ENCODE data around the gene KCNN2. TPM values are rescaled to one million over a fixed set of nuclear protein-coding genes. Genes with fewer than 3 reads are reported as not detected.

The KCNN2 gene
- total RNA-seq, 3 donors from 2014 or later = 0.16 to 0.33 TPM; not detected in 1

DNA sequence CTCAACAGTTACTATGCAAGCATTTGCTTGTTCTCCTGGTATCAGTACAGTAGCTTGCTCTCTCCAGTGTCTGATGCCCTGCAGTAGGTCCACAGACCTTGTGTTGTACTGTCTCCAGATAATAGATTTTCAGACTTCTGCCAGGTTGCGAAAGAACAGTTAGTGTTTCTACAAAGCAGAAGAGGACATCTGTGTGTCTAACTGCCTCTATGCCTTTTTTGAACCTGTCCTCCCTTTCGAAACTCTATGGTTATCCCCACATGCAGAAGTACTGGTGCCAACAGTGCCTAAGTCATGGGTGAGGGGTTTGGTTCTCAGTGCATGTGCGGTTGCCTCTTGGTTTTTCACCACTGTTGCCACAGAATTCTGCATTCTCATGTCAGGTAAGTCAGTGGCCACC lies 45.9 kb downstream of the KCNN2 start:
- DNase-seq (ENCODE audit: low spot score in 2 of 2) = no peak
- intact Hi-C loops (cut with DNase I; ENCODE audit: low total_unique reads) = no loop called here
- H3K27ac ChIP-seq = no peak overlapping the region
- TF ChIP-seq, protein P1, sequence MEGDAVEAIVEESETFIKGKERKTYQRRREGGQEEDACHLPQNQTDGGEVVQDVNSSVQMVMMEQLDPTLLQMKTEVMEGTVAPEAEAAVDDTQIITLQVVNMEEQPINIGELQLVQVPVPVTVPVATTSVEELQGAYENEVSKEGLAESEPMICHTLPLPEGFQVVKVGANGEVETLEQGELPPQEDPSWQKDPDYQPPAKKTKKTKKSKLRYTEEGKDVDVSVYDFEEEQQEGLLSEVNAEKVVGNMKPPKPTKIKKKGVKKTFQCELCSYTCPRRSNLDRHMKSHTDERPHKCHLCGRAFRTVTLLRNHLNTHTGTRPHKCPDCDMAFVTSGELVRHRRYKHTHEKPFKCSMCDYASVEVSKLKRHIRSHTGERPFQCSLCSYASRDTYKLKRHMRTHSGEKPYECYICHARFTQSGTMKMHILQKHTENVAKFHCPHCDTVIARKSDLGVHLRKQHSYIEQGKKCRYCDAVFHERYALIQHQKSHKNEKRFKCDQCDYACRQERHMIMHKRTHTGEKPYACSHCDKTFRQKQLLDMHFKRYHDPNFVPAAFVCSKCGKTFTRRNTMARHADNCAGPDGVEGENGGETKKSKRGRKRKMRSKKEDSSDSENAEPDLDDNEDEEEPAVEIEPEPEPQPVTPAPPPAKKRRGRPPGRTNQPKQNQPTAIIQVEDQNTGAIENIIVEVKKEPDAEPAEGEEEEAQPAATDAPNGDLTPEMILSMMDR (IDR thresholded peaks at IDR 0.05) = no peak
- TF ChIP-seq POLR2A (IDR thresholded peaks at IDR 0.05) (no peak), POLR2AphosphoS5 (IDR thresholded peaks at IDR 0.05) (no peak)
- no peaks in the 10 kb centered on the region for H3K36me3 ChIP-seq
- no peaks in the 10 kb centered on the region for H3K4me1 ChIP-seq
- no peak overlapping the region for H3K4me3 ChIP-seq
- no peaks in the 10 kb centered on the region for H3K9me3 ChIP-seq
- H3K27me3 ChIP-seq = no peaks in the 10 kb centered on the region

- TF ChIP-seq POLR2A (IDR thresholded peaks at IDR 0.05) = no peak
- no peak for TF ChIP-seq POLR2AphosphoS5 (IDR thresholded peaks at IDR 0.05)
- TF ChIP-seq, protein P1 (IDR thresholded peaks at IDR 0.05) = no peak
- H3K4me3 ChIP-seq = no peak overlapping the region
- DNase-seq (ENCODE audit: low spot score in 2 of 2) = no peak
- H3K27me3 ChIP-seq = no peaks in the 10 kb centered on the region
- no peaks in the 10 kb centered on the region for H3K36me3 ChIP-seq
- H3K9me3 ChIP-seq = no peaks in the 10 kb centered on the region
- intact Hi-C loops (cut with DNase I; ENCODE audit: low total_unique reads) = no loop called here
- no peaks in the 10 kb centered on the region for H3K4me1 ChIP-seq
- no peak overlapping the region for H3K27ac ChIP-seq
Observed at GRCh38 chr5:114408847-114409246, 47.0 kb downstream of the KCNN2 start.

DNA sequence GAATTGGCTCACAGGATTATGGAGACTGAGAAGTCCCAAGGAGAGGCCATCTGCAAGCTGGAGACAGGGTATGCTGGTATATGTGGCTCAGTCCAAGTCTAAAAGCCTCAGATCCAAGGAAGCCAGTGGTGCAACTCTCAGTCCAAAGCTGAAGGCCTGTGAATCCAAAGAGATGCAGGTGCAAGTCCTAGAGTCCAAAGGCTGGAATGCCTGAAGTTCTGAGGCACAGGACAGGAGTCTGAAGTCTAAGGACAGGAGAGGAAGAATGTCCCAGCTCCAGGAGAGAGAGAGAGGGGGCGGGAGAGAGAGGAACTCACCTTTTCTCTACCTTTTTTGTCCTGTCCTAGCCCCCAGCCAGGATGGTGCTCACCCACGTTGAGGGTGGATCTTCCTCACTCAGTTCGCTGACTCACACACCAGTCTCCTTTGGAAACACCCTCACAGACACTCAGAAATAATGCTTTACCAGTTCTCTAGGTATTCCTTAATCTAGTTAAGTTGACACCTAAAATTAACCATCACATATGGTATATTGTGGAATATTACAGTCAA lies 49.6 kb downstream of the KCNN2 start:
- intact Hi-C loops (cut with DNase I; ENCODE audit: low total_unique reads) = no loop called here
- TF ChIP-seq, protein P1 (IDR thresholded peaks at IDR 0.05) = no peak
- TF ChIP-seq POLR2AphosphoS5 (IDR thresholded peaks at IDR 0.05) = no peak
- no peak for TF ChIP-seq POLR2A (IDR thresholded peaks at IDR 0.05)
- H3K36me3 ChIP-seq = no peaks in the 10 kb centered on the region
- H3K9me3 ChIP-seq = no peaks in the 10 kb centered on the region
- H3K4me3 ChIP-seq = no peak overlapping the region
- no peaks in the 10 kb centered on the region for H3K27me3 ChIP-seq
- H3K4me1 ChIP-seq = no peaks in the 10 kb centered on the region
- DNase-seq (ENCODE audit: low spot score in 2 of 2) = no peak
- no peak overlapping the region for H3K27ac ChIP-seq

DNA sequence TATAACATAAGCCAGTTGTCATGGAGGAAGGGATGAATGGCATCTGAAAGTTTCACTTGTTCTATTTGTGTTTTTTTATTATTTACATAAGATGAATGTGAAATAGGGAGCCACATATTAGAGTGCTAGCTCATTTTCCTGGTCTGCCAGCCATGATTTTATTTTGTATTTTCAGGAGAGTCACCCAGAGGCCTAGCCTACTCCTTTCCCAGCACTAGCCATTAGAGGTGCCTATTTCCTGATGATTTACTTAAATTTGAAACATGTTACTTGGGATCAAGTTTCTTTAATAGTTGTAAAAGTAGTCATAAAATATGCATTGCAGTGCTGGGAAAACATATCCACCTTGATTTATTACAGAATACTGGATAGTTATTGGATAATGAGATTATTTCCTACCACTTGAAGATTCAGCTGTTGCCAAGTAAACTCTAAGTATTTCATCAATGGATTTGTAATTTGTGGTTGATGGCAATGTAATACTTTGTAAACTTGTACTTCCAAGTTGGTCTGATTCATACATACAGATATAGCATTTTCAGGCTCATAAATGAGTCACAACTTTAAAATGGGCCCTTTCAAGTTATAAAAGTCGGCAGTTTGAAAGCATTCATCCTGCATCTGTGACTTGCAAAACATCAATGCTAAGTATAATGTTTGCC lies 50.8 kb downstream of the KCNN2 start:
- no peak overlapping the region for H3K4me3 ChIP-seq
- no peaks in the 10 kb centered on the region for H3K4me1 ChIP-seq
- TF ChIP-seq POLR2A (IDR thresholded peaks at IDR 0.05) = no peak
- no peak for TF ChIP-seq POLR2AphosphoS5 (IDR thresholded peaks at IDR 0.05)
- TF ChIP-seq, protein P1 (IDR thresholded peaks at IDR 0.05) = no peak
- intact Hi-C loops (cut with DNase I; ENCODE audit: low total_unique reads) = no loop called here
- no peaks in the 10 kb centered on the region for H3K9me3 ChIP-seq
- no peak overlapping the region for H3K27ac ChIP-seq
- DNase-seq (ENCODE audit: low spot score in 2 of 2) = no peak
- no peaks in the 10 kb centered on the region for H3K27me3 ChIP-seq
- no peaks in the 10 kb centered on the region for H3K36me3 ChIP-seq

- no peaks in the 10 kb centered on the region for H3K36me3 ChIP-seq
- intact Hi-C loops (cut with DNase I; ENCODE audit: low total_unique reads) = no loop called here
- no peaks in the 10 kb centered on the region for H3K9me3 ChIP-seq
- H3K27me3 ChIP-seq = no peaks in the 10 kb centered on the region
- H3K4me3 ChIP-seq = no peak overlapping the region
- no peaks in the 10 kb centered on the region for H3K4me1 ChIP-seq
- H3K27ac ChIP-seq = no peak overlapping the region
- no peak for DNase-seq (ENCODE audit: low spot score in 2 of 2)
- no peak for TF ChIP-seq POLR2A (IDR thresholded peaks at IDR 0.05)
- no peak for TF ChIP-seq POLR2AphosphoS5 (IDR thresholded peaks at IDR 0.05)
- TF ChIP-seq, protein P1 (IDR thresholded peaks at IDR 0.05) = no peak
Observed at GRCh38 chr5:114415760-114416159, 53.9 kb downstream of the KCNN2 start.

Measured in breast epithelium (tissue), 4 donors.